A549 (cell line): ENCODE data around the gene SLC25A25. TPM values are rescaled to one million over a fixed set of nuclear protein-coding genes. Genes with fewer than 3 reads are reported as not detected.

Source experiments
- ATAC-seq, 2 experiments: fragments of 200-7000 bp in 1 of 2; fragments of >200 bp in 1 of 2; cut with Nextera tagmentation in 1 of 2; cut with Tn5 transposase in 1 of 2; 3 replicates each; pipeline versions ENCODE4 v1.8.0 to v1.9.1; 2018 to 2020; ENCODE audit warnings: mild to moderate bottlenecking in 1 of 2, moderate library complexity in 1 of 2
- CTCF ChIA-PET: fragments of 300-600 bp; sonication (Branson Sonifier 250); formaldehyde crosslinking; extraction: SDS; loops from one replicate; lab custom pipeline; 2021; ENCODE audit warnings: antibody characterized with exemption, inconsistent platforms; lab: Yijun Ruan, JAX
- POLR2A ChIA-PET: fragments of 350-600 bp; formaldehyde crosslinking; extraction: SDS; loops from one replicate; lab custom pipeline; 2021; ENCODE audit warnings: antibody characterized with exemption, inconsistent platforms; lab: Yijun Ruan, JAX
- DNase-seq, 2 experiments: peaks; one replicate each; pipeline versions ENCODE4 v3.0.0 to v3.0.0-alpha.2; 2011 to 2016; ENCODE audit warnings: low read depth in 1 of 2, low spot score in 1 of 2
- FAIRE-seq: peaks from 2 replicates; lab custom pipeline; 2011; peaks lifted over from hg19 to GRCh38; lab: Jason Lieb, UNC
- H3K27ac ChIP-seq, 2 experiments: fragments of >200 bp; sonication (Bioruptor Twin); formaldehyde crosslinking; 3 replicates each; pipeline ENCODE4 v1.5.1; 2016 to 2017
- H3K4me1 ChIP-seq: fragments of >200 bp; sonication (Bioruptor Twin); formaldehyde crosslinking; 3 replicates; pipeline ENCODE4 v1.6.1; 2016
- H3K4me2 ChIP-seq: fragments of >200 bp; sonication (Bioruptor Twin); formaldehyde crosslinking; 3 replicates; pipeline ENCODE4 v1.6.1; 2016
- H3K4me3 ChIP-seq: fragments of >200 bp; sonication (Bioruptor Twin); formaldehyde crosslinking; 3 replicates; pipeline ENCODE4 v1.5.1; 2016
- H3K9me3 ChIP-seq: fragments of >200 bp; sonication (Bioruptor Twin); formaldehyde crosslinking; 3 replicates; pipeline ENCODE4 v1.6.1; 2016
- ATOH8 ChIP-seq: fragments of 250-450 bp; sonication (Bioruptor Pico); IDR thresholded peaks from 2 replicates; pipeline ENCODE4 v1.5.0; 2020; ENCODE audit warnings: low read depth, mild to moderate bottlenecking, moderate library complexity
- CBX2 ChIP-seq: fragments of 200-600 bp; sonication (generic); IDR thresholded peaks from 2 replicates; pipeline ENCODE4 v1.6.1; 2016; ENCODE audit warnings: low read depth, mild to moderate bottlenecking, borderline replicate concordance
- CBX8 ChIP-seq: fragments of 200-600 bp; sonication (generic); IDR thresholded peaks from 2 replicates; pipeline ENCODE4 v1.6.1; 2016
- CEBPB ChIP-seq, 2 experiments: fragments of >200 bp in 1 of 2; sonication (Bioruptor Twin) in 1 of 2; formaldehyde crosslinking in 1 of 2; IDR thresholded peaks; 2 replicates each; pipeline ENCODE4 v1.6.1; 2012 to 2016
- CTCF ChIP-seq: fragments of >200 bp; sonication (Bioruptor Twin); formaldehyde crosslinking; IDR thresholded peaks from 3 replicates; pipeline ENCODE4 v1.5.1; 2016
- E2F6 ChIP-seq: IDR thresholded peaks from 2 replicates; pipeline ENCODE4 v1.6.1; 2012; ENCODE audit warnings: low read depth, borderline replicate concordance
- FOSB ChIP-seq: fragments of 250-450 bp; sonication (Bioruptor Pico); IDR thresholded peaks from 2 replicates; pipeline ENCODE4 v1.5.0; 2020; ENCODE audit warnings: mild to moderate bottlenecking, moderate library complexity
- HES2 ChIP-seq: fragments of >200 bp; sonication (Bioruptor Twin); formaldehyde crosslinking; IDR thresholded peaks from 2 replicates; pipeline ENCODE4 v1.6.1; 2016
- HOXB5 ChIP-seq: fragments of 250-450 bp; sonication (Bioruptor Pico); IDR thresholded peaks from 2 replicates; pipeline ENCODE4 v1.5.0; 2020; ENCODE audit warnings: mild to moderate bottlenecking, moderate library complexity
- JUN ChIP-seq, 2 experiments: fragments of >200 bp; sonication (Bioruptor Twin); formaldehyde crosslinking; IDR thresholded peaks; 2 replicates in 1 of 2; 3 replicates in 1 of 2; pipeline ENCODE4 v1.6.1; 2016 to 2017
- JUNB ChIP-seq: fragments of >200 bp; sonication (Bioruptor Twin); formaldehyde crosslinking; IDR thresholded peaks from 2 replicates; pipeline ENCODE4 v1.6.1; 2016
- MAFK ChIP-seq: fragments of 450-650 bp; IDR thresholded peaks from 2 replicates; pipeline ENCODE4 v1.6.1; 2014; ENCODE audit not compliant: partially characterized antibody
- MYC ChIP-seq: IDR thresholded peaks from 2 replicates; pipeline ENCODE4 v1.6.1; 2012; ENCODE audit warnings: mild to moderate bottlenecking, inconsistent platforms, low read length, improper control_type of control experiment, borderline replicate concordance
- PBX3 ChIP-seq: IDR thresholded peaks from 2 replicates; pipeline ENCODE4 v1.6.1; 2012
- PHF8 ChIP-seq: fragments of 200-600 bp; sonication (generic); IDR thresholded peaks from 2 replicates; pipeline ENCODE4 v1.6.1; 2016; ENCODE audit warnings: low read depth, mild to moderate bottlenecking, antibody characterized with exemption, moderate library complexity, borderline replicate concordance
- POLR2A ChIP-seq: IDR thresholded peaks from 2 replicates; pipeline ENCODE4 v1.6.1; 2012; ENCODE audit warnings: mild to moderate bottlenecking, low read length
- REST ChIP-seq: fragments of 200-600 bp; sonication (generic); IDR thresholded peaks from 2 replicates; pipeline ENCODE4 v1.6.1; 2016; ENCODE audit warnings: antibody characterized with exemption, mild to moderate bottlenecking, moderate library complexity
- SMC3 ChIP-seq: fragments of >200 bp; sonication (Bioruptor Twin); formaldehyde crosslinking; IDR thresholded peaks from 3 replicates; pipeline ENCODE4 v1.6.1; 2018; ENCODE audit warnings: inconsistent platforms
- ZNF302 ChIP-seq: fragments of 250-450 bp; sonication (Bioruptor Pico); IDR thresholded peaks from 2 replicates; pipeline ENCODE4 v1.9.0; 2021; ENCODE audit warnings: inconsistent platforms, mild to moderate bottlenecking, moderate library complexity
- ZSCAN20 ChIP-seq: fragments of 250-450 bp; sonication (Bioruptor Pico); IDR thresholded peaks from 2 replicates; pipeline ENCODE4 v1.8.0; 2022; ENCODE audit warnings: mild to moderate bottlenecking, moderate library complexity
- WGBS: methylation state at CpG from one replicate; pipeline ENCODE4 v1.1.6; 2017; ENCODE audit errors: missing lambda C conversion rate; 5-methylcytosine and 5-hydroxymethylcytosine counted together
- polyA plus RNA-seq, 4 experiments: library from polyadenylated mRNA; depleted of rRNA in 3 of 4; stranded (reverse); fragments of >200 nt; fragmentation: RNase III in 1 of 4; extraction: RNeasy Plus Mini Kit Qiagen cat#74134 plus additional on column Dnase treatment in 1 of 4; gene quantifications; 2 replicates in 3 of 4; 3 replicates in 1 of 4; pipeline ENCODE4 v1.2.3, GENCODE V29; 2011 to 2017

SLC25A25 gene
- polyA plus RNA-seq, 2 of the 4 experiments (the other 2 are of a cell fraction) = 7.0 TPM

- TF ChIP-seq ZSCAN20 (CRISPR knock-in tag) (no peak), E2F6 (no peak), CBX2 (no peak), FOSB (CRISPR knock-in tag) (no peak)
Observed at GRCh38 chr9:128145536-128145935, 77.5 kb downstream of the SLC25A25 start (continued).

- Histone ChIP-seq H3K9me3 (no peaks in the 10 kb centered on the region), H3K4me2 (no peak overlapping the region), H3K4me1 (peaks cover 31% of the 10 kb centered on the region), H3K27ac (no peak overlapping the region), H3K4me3 (no peak overlapping the region)
- no peak for TF ChIP-seq MYC
- no peak for TF ChIP-seq HOXB5 (CRISPR knock-in tag)
- no peak for TF ChIP-seq REST
- no peak for TF ChIP-seq JUNB
- TF ChIP-seq CTCF = no peak
- TF ChIP-seq JUN (IDR thresholded peaks at IDR 0.05) = no peak
- no peak for TF ChIP-seq MAFK
- TF ChIP-seq SMC3 = no peak
- TF ChIP-seq CEBPB (IDR thresholded peaks at IDR 0.05) = no peak
- TF ChIP-seq PHF8 = no peak
- TF ChIP-seq CBX8 = no peak
- no peak for TF ChIP-seq ATOH8 (CRISPR knock-in tag)
- no peak for TF ChIP-seq POLR2A
- no peak for TF ChIP-seq CBX2
- no peak for TF ChIP-seq ZNF302
- no peak for TF ChIP-seq HES2
- CTCF ChIA-PET = interaction anchor here (0.8 to 1.2 kb wide), 3 partner anchors 24 to 109 kb away, joined by 3 to 5 read pairs (median 3); no protein-coding TSS in a partner anchor
- DNase-seq (no peak), FAIRE-seq (no peak), ATAC-seq (no peak)
- POLR2A ChIA-PET = no interaction called here
- WGBS = 73% methylated on average over 13 of the region's 13 CpGs
Observed at GRCh38 chr9:128145951-128146351, 77.9 kb downstream of the SLC25A25 start.

GRCh38 chr9:128146591-128147120 lies 78.6 kb downstream of the SLC25A25 start:
- TF ChIP-seq PBX3 (no peak), ATOH8 (CRISPR knock-in tag) (no peak)
- ChIA-PET POLR2A (no interaction called here), CTCF (interaction anchor here (0.6 to 1.2 kb wide), 3 partner anchors 23 to 145 kb away, joined by 3 to 5 read pairs (median 3); no protein-coding TSS in a partner anchor)
- no peak overlapping the region for H3K27ac ChIP-seq
- DNase-seq (no peak), FAIRE-seq (no peak), ATAC-seq (no peak)
- 83% methylated on average over 6 of the region's 8 CpGs for WGBS
- no peak overlapping the region for H3K4me3 ChIP-seq
- H3K4me2 ChIP-seq = no peak overlapping the region
- H3K9me3 ChIP-seq = no peaks in the 10 kb centered on the region
- peaks cover 31% of the 10 kb centered on the region for H3K4me1 ChIP-seq
